Parathyroid adenoma (tissue), 2 donors: ENCODE data around the gene TENT5C.

Experiments used
- H2AFZ ChIP-seq: fragments of 300-600 bp; sonication (generic); one replicate; pipeline ENCODE4 v1.7.0; 2017; ENCODE audit warnings: antibody characterized with exemption, mild to moderate bottlenecking
- H3K27ac ChIP-seq: fragments of 300-600 bp; sonication (generic); one replicate; pipeline ENCODE4 v1.7.0; 2017
- H3K27me3 ChIP-seq: fragments of 300-600 bp; sonication (generic); one replicate; pipeline ENCODE4 v1.7.0; 2017; ENCODE audit warnings: low read length; ENCODE audit not compliant: control insufficient read depth, insufficient read depth
- H3K36me3 ChIP-seq: fragments of 300-600 bp; sonication (generic); one replicate; pipeline ENCODE4 v1.7.0; 2017; ENCODE audit warnings: low read length; ENCODE audit not compliant: control insufficient read depth, insufficient read depth
- H3K4me1 ChIP-seq: fragments of 300-600 bp; sonication (generic); one replicate; pipeline ENCODE4 v1.7.0; 2017; ENCODE audit warnings: control low read depth
- H3K4me2 ChIP-seq: fragments of 300-600 bp; sonication (generic); one replicate; pipeline ENCODE4 v1.7.0; 2017; ENCODE audit warnings: low read length
- H3K4me3 ChIP-seq: fragments of 300-600 bp; sonication (generic); one replicate; pipeline ENCODE4 v1.7.0; 2017; ENCODE audit warnings: low read depth, low read length
- H3K79me2 ChIP-seq: fragments of 300-600 bp; sonication (generic); one replicate; pipeline ENCODE4 v1.7.0; 2017; ENCODE audit warnings: control low read depth
- H3K9ac ChIP-seq: fragments of 300-600 bp; sonication (generic); one replicate; pipeline ENCODE4 v1.7.0; 2017; ENCODE audit warnings: mild to moderate bottlenecking
- H3K9me3 ChIP-seq: fragments of 300-600 bp; sonication (generic); one replicate; pipeline ENCODE4 v1.7.0; 2017; ENCODE audit warnings: low read length; ENCODE audit not compliant: control insufficient read depth
- TF ChIP-seq, protein P1 (sequence below): fragments of 300-600 bp; sonication (generic); IDR thresholded peaks from one replicate; pipeline ENCODE4 v1.7.0; 2017; ENCODE audit warnings: antibody characterized with exemption, mild to moderate bottlenecking
- donor health status: primary hyperparathyroidism.

TENT5C gene

DNA sequence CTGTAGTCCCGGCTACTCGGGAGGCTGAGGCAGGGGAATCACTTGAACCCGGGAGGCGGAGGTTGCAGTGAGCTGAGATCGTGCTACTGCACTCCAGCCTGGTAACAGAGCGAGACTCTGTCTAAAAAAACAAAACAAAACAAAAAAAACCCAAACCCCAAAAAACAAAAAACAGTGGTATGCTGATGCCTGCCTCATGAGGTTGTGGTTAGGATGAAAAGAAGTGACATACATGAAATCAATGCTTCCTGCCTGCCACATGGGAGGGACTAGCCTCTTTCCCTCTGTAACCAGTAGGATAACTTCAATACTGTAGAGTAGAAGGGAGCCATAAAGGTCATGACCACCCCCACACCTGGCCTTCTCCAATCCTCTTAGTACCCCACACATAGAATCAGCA is 55.2 kb downstream of the TENT5C start:
- H3K27ac ChIP-seq: no peak overlapping the region
- H3K4me2 ChIP-seq: no peak overlapping the region
- no peaks in the 10 kb centered on the region for H3K9me3 ChIP-seq
- TF ChIP-seq, protein P1, sequence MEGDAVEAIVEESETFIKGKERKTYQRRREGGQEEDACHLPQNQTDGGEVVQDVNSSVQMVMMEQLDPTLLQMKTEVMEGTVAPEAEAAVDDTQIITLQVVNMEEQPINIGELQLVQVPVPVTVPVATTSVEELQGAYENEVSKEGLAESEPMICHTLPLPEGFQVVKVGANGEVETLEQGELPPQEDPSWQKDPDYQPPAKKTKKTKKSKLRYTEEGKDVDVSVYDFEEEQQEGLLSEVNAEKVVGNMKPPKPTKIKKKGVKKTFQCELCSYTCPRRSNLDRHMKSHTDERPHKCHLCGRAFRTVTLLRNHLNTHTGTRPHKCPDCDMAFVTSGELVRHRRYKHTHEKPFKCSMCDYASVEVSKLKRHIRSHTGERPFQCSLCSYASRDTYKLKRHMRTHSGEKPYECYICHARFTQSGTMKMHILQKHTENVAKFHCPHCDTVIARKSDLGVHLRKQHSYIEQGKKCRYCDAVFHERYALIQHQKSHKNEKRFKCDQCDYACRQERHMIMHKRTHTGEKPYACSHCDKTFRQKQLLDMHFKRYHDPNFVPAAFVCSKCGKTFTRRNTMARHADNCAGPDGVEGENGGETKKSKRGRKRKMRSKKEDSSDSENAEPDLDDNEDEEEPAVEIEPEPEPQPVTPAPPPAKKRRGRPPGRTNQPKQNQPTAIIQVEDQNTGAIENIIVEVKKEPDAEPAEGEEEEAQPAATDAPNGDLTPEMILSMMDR: no peak
- no peaks in the 10 kb centered on the region for H3K79me2 ChIP-seq
- H3K36me3 ChIP-seq: no peaks in the 10 kb centered on the region
- H3K4me3 ChIP-seq: no peak overlapping the region
- H2AFZ ChIP-seq: no peak overlapping the region
- H3K9ac ChIP-seq: no peak overlapping the region
- no peaks in the 10 kb centered on the region for H3K27me3 ChIP-seq
- H3K4me1 ChIP-seq: no peaks in the 10 kb centered on the region

DNA sequence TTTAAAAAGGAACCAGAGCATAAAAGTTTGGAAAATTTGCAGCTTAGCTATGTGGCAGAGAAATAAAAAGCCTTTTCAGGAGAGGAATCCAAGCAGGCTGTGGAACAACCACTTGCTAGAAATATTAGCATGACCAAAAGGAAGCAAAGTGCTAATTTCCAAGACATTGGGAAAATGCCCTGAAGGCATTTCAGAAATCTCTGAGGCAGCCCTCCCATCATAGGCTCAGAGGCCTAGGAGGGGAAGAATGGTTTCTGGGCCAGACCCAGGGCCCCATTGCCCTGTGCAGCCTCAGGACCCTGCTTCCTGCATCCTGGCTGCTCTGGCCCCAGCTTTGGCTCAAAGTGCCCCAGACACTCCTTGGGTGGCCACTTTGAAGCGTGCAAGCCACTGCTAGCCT is 56.8 kb downstream of the TENT5C start:
- no peak overlapping the region for H3K9ac ChIP-seq
- TF ChIP-seq, protein P1: no peak
- no peaks in the 10 kb centered on the region for H3K79me2 ChIP-seq
- no peak overlapping the region for H2AFZ ChIP-seq
- no peaks in the 10 kb centered on the region for H3K36me3 ChIP-seq
- no peaks in the 10 kb centered on the region for H3K9me3 ChIP-seq
- H3K4me2 ChIP-seq: no peak overlapping the region
- H3K4me1 ChIP-seq: no peaks in the 10 kb centered on the region
- no peaks in the 10 kb centered on the region for H3K27me3 ChIP-seq
- no peak overlapping the region for H3K27ac ChIP-seq
- no peak overlapping the region for H3K4me3 ChIP-seq

DNA sequence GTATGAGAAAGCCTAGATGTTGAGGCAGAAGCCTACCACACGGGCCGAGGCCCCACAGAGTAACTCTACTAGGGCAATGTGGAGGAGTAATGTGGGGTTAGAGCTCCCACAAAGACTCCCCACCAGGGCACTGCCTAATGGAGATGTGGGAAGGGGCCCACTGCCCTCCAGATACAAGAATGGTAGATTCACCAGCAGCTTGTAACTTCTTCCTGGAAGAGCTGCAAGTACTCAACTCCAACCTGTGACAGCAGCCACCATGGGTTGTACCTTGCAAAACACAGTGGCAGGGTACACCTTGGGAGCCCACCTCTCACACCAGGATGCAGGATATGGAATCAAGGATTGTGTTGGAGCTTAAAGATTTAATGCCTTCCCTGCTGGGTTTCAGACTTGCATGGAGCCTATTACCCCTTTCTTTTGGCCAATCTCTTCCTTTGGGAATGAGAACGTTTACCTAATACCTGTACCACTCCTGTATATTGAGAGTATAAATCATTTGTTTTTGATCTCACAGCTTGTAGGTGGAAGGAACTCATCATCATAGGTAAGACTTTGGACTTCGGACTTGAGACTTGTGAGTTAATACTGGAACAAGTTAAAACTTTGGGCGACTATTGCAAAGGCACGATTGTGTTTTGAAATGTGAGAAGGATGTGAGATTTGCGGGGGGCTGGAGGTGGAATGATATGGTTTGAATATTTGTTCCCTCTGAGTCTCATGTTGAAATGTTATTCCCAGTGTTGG is 57.5 kb downstream of the TENT5C start:
- Histone ChIP-seq H3K4me1 (no peaks in the 10 kb centered on the region), H3K36me3 (no peaks in the 10 kb centered on the region), H3K4me2 (no peak overlapping the region), H3K79me2 (no peaks in the 10 kb centered on the region), H2AFZ (no peak overlapping the region), H3K27ac (no peak overlapping the region), H3K4me3 (no peak overlapping the region), H3K27me3 (no peaks in the 10 kb centered on the region), H3K9me3 (no peaks in the 10 kb centered on the region), H3K9ac (no peak overlapping the region)
- TF ChIP-seq, protein P1: no peak

DNA sequence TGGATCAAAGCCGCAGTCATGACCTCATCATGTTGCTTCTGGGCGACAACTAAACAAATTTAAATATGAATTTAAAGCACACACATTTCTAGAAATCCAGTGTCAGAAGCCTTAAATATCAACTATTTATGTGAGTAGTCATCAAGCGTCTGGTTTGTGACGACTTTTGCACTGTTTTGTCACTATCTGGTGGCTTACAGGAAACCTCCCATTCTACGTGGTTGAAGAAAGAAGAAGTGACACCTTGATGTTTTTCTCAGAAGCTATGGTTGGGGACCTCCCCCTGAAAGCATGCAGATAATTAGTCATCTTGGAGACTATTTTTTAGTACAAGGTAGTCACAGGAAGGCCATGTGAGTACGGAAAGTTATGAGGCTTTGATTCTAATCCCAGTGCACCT is 58.5 kb downstream of the TENT5C start:
- Histone ChIP-seq H3K9ac (no peak overlapping the region), H3K27ac (no peak overlapping the region), H2AFZ (no peak overlapping the region), H3K4me2 (no peak overlapping the region), H3K9me3 (no peaks in the 10 kb centered on the region), H3K4me3 (no peak overlapping the region), H3K4me1 (no peaks in the 10 kb centered on the region), H3K79me2 (no peaks in the 10 kb centered on the region), H3K36me3 (no peaks in the 10 kb centered on the region), H3K27me3 (no peaks in the 10 kb centered on the region)
- TF ChIP-seq, protein P1: no peak
